ENCODE measurements around the gene PANX2.

DNA sequence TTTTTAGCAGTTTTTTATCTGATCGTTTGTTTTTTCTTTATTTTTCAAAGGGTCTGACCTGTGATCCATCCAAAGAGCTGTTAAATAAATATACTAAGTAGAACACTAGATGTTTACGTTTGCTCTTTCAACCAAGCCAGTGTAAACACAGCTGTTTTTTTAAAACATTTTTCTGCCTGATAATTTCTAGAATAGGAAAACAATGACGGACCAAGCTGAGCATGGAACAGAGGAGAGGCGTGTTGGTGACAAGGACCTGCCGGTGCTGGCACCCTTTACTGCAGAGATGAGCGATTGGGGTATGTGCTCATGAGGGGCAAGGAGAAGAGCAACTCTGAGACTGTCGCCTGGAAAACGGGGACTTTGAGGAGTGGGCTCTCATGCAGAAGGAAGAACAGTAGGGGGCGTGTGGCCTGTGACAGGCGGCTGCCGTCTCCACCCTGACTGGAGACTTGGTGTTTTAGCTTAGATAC lies 28.6 kb upstream of the PANX2 start:
- TF ChIP-seq, protein P1, sequence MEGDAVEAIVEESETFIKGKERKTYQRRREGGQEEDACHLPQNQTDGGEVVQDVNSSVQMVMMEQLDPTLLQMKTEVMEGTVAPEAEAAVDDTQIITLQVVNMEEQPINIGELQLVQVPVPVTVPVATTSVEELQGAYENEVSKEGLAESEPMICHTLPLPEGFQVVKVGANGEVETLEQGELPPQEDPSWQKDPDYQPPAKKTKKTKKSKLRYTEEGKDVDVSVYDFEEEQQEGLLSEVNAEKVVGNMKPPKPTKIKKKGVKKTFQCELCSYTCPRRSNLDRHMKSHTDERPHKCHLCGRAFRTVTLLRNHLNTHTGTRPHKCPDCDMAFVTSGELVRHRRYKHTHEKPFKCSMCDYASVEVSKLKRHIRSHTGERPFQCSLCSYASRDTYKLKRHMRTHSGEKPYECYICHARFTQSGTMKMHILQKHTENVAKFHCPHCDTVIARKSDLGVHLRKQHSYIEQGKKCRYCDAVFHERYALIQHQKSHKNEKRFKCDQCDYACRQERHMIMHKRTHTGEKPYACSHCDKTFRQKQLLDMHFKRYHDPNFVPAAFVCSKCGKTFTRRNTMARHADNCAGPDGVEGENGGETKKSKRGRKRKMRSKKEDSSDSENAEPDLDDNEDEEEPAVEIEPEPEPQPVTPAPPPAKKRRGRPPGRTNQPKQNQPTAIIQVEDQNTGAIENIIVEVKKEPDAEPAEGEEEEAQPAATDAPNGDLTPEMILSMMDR (IDR thresholded peaks at IDR 0.05; ENCODE audit: low read depth, low read length): peak; percentile 22
- TF ChIP-seq POLR2A (IDR thresholded peaks at IDR 0.05; ENCODE audit: extremely low read depth, insufficient read length): no peak
- TF ChIP-seq, protein P2, sequence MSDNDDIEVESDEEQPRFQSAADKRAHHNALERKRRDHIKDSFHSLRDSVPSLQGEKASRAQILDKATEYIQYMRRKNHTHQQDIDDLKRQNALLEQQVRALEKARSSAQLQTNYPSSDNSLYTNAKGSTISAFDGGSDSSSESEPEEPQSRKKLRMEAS (IDR thresholded peaks at IDR 0.05; ENCODE audit: low read depth, low read length): no peak
